ENCODE data around the gene SYNE2.

GRCh38 chr14:64176330-64176729 is 323.5 kb downstream of the SYNE2 start:
- TF ChIP-seq, protein P1, sequence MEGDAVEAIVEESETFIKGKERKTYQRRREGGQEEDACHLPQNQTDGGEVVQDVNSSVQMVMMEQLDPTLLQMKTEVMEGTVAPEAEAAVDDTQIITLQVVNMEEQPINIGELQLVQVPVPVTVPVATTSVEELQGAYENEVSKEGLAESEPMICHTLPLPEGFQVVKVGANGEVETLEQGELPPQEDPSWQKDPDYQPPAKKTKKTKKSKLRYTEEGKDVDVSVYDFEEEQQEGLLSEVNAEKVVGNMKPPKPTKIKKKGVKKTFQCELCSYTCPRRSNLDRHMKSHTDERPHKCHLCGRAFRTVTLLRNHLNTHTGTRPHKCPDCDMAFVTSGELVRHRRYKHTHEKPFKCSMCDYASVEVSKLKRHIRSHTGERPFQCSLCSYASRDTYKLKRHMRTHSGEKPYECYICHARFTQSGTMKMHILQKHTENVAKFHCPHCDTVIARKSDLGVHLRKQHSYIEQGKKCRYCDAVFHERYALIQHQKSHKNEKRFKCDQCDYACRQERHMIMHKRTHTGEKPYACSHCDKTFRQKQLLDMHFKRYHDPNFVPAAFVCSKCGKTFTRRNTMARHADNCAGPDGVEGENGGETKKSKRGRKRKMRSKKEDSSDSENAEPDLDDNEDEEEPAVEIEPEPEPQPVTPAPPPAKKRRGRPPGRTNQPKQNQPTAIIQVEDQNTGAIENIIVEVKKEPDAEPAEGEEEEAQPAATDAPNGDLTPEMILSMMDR (IDR thresholded peaks at IDR 0.05; ENCODE audit: low read depth, low read length, poor library complexity, severe bottlenecking) = no peak
- TF ChIP-seq EZH2phosphoT487 (IDR thresholded peaks at IDR 0.05; ENCODE audit: borderline replicate concordance, low read length) = no peak
